ENCODE measurements around the gene CCNL2. TPM values are rescaled to one million over a fixed set of nuclear protein-coding genes. Genes with fewer than 3 reads are reported as not detected.

Gene CCNL2
- total RNA-seq, 4 donors from 2014 or later, result 311 to 362 (median 339) TPM

GRCh38 chr1:1357871-1358432 lies 41.2 kb downstream of the CCNL2 start:
- Histone ChIP-seq H3K27me3 (no peaks in the 10 kb centered on the region), H3K4me1 (peaks cover 0 to 84% (median 74%) of the 10 kb centered on the region in 4 donors), H3K27ac (peak overlapping the region; percentile 81 to 92 (median 88)), H3K4me3 (peak overlapping the region; percentile 49 to 86 (median 60)), H3K36me3 (peaks cover 0 to 24% (median 4%) of the 10 kb centered on the region in 3 donors), H3K9me3 (no peaks in the 10 kb centered on the region)
- TF ChIP-seq EP300 (IDR thresholded peaks at IDR 0.05), result peak in 1 of 2 donors; percentile 2
- TF ChIP-seq CTCF (IDR thresholded peaks at IDR 0.05), result no peak
- WGBS, 2 donors, result 2 to 16% methylated on average over 16 to 17 of the region's 18 CpGs
- no peak for DNase-seq (ENCODE audit: low spot score in 2 of 2)

GRCh38 chr1:1356796-1357401 lies 42.2 kb downstream of the CCNL2 start:
- WGBS, 2 donors, result 9 to 18% methylated on average over 16 to 21 of the region's 26 CpGs
- Histone ChIP-seq H3K4me1 (peaks cover 0 to 87% (median 78%) of the 10 kb centered on the region in 4 donors), H3K27me3 (no peaks in the 10 kb centered on the region), H3K27ac (peak overlapping the region; percentile 81 to 92 (median 88)), H3K9me3 (no peaks in the 10 kb centered on the region), H3K4me3 (peak overlapping the region; percentile 49 to 86 (median 60)), H3K36me3 (peaks cover 0 to 28% (median 4%) of the 10 kb centered on the region in 3 donors)
- TF ChIP-seq CTCF (IDR thresholded peaks at IDR 0.05), result no peak
- no peak for TF ChIP-seq EP300 (IDR thresholded peaks at IDR 0.05)
- no peak for TF ChIP-seq POLR2A (IDR thresholded peaks at IDR 0.05)
- no peak for DNase-seq (ENCODE audit: low spot score in 2 of 2)

GRCh38 chr1:1356166-1356795 lies 42.9 kb downstream of the CCNL2 start:
- Histone ChIP-seq H3K4me3 (peak overlapping the region; percentile 49 to 86 (median 60)), H3K36me3 (peaks cover 0 to 28% (median 4%) of the 10 kb centered on the region in 3 donors), H3K27me3 (no peaks in the 10 kb centered on the region), H3K9me3 (no peaks in the 10 kb centered on the region), H3K27ac (peak overlapping the region; percentile 81 to 92 (median 88)), H3K4me1 (peaks cover 0 to 87% (median 78%) of the 10 kb centered on the region in 4 donors)
- 24 to 36% methylated on average over 5 to 7 of the region's 8 CpGs for WGBS, 2 donors
- DNase-seq (ENCODE audit: low spot score in 2 of 2), result no peak
- TF ChIP-seq POLR2A (IDR thresholded peaks at IDR 0.05) (no peak), CTCF (IDR thresholded peaks at IDR 0.05) (no peak), EP300 (IDR thresholded peaks at IDR 0.05) (no peak)

GRCh38 chr1:1355416-1355815 lies 43.7 kb downstream of the CCNL2 start:
- H3K27me3 ChIP-seq, result no peaks in the 10 kb centered on the region
- peaks cover 0 to 28% (median 4%) of the 10 kb centered on the region in 3 donors for H3K36me3 ChIP-seq
- no peak for TF ChIP-seq POLR2A (IDR thresholded peaks at IDR 0.05)
- no peak for TF ChIP-seq EP300 (IDR thresholded peaks at IDR 0.05)
- no peak for TF ChIP-seq CTCF (IDR thresholded peaks at IDR 0.05)
- H3K4me1 ChIP-seq, result peaks cover 0 to 79% (median 70%) of the 10 kb centered on the region in 4 donors
- H3K9me3 ChIP-seq, result no peaks in the 10 kb centered on the region
- DNase-seq (ENCODE audit: low spot score in 2 of 2), result no peak
- peak overlapping the region; percentile 16 to 66 (median 20) for H3K4me3 ChIP-seq
- peak overlapping the region; percentile 40 to 92 (median 88) for H3K27ac ChIP-seq
- WGBS, 2 donors, result 0 to 13% methylated on average over 3 to 12 of the region's 52 CpGs
